ENCODE measurements around the gene TERT.
"Not testable (repeated sequence)": the region's sequence is repeated elsewhere in the genome, so short reads cannot be mapped to it uniquely, and the experiment has no call there.

Gene TERT

DNA sequence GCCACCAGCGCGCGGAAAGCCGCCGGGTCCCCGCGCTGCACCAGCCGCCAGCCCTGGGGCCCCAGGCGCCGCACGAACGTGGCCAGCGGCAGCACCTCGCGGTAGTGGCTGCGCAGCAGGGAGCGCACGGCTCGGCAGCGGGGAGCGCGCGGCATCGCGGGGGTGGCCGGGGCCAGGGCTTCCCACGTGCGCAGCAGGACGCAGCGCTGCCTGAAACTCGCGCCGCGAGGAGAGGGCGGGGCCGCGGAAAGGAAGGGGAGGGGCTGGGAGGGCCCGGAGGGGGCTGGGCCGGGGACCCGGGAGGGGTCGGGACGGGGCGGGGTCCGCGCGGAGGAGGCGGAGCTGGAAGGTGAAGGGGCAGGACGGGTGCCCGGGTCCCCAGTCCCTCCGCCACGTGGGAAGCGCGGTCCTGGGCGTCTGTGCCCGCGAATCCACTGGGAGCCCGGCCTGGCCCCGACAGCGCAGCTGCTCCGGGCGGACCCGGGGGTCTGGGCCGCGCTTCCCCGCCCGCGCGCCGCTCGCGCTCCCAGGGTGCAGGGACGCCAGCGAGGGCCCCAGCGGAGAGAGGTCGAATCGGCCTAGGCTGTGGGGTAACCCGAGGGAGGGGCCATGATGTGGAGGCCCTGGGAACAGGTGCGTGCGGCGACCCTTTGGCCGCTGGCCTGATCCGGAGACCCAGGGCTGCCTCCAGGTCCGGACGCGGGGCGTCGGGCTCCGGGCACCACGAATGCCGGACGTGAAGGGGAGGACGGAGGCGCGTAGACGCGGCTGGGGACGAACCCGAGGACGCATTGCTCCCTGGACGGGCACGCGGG lies at the start of gene TERT:
TERT (minus strand) TSS at position 234 of the 815 bp plus-strand sequence; CDS start at position 155, 79 bp downstream.
- DNase-seq, result no peak

DNA sequence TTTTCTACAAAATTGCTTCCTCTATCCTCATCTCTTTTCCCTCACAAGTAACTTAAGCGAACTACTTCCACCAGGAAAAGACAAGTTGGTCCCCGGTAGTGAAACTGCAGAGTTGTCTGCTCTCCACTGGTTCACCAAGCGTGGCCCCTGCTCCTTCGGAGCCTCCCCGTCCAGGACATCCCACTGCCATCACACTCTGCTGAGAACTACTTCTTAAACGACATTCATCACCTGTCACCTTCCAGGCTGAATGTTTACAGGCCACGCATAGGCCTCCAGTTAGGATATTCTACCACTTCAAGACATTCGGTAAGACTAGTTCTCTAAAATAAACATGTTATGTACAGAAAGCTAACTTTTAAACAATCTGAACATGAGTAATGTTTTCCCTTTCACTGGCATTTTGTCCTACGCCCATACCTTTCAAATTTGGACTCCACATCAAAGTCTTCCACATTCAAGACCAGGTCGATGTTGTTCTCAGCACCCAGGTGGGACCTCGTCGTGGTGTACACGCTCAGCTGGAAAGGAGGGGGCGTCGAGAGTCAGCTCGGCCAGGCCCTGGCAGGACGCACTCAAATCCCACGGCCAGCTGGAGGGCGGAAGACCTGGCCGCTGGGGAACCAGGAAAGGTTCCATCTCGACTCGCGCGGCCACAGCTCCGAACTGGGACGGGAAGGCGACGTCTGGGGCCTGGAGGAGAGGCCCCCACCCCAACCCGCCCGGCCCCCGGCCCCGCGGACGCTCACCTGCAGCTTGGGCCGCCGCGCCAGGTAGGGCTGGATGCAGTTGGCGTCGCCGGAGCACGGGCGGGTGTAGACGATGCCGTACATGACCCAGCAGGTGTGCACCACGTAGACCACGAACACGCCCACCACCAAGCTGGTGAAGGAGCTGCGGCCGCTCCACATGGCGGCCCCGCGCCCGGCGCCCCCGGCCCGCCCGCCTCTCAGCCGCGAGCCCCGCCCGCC lies 49.3 kb upstream of the TERT start:
- peak; percentile 17 for DNase-seq

DNA sequence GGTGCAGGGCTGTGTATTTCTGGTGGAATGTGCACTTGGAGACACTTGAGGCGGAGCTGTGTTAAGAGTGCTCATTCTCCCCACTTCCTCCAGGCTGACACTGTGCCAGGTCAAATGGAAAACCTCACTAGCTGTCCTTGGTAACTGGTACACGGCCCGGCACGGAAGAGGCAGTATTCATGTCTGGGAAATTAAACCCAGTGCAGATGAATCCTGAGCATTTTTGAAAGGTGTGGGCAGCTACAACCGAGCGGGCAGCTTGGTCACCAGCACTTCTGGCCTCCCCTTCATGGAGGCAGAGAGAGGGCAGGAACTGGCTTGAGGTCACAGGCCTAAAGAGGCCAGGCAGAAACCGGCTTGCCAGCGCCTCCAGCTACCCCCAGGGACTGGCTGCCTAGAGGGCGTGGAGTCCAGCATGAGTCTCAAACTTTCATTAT lies 48.5 kb upstream of the TERT start:
- no peak for DNase-seq

DNA sequence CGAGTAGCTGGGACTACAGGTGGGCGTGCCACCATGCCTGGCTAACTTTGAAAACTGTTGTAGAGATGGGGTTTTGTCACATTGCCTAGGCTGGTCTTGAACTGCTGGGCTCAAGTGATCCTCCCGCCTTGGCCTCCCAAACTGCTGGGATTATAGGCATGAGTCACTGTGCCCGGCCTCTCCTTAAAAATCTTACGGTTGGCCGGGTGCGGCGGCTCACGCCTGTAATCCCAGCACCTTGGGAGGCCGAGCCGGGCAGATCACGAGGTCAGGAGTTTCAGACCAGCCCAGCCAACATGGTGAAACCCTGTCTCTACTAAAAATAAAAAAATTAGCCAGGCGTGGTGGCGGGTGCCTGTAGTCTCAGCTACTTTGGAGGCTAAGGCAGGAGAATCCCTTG lies 47.8 kb upstream of the TERT start:
- DNase-seq, result not testable (repeated sequence)

DNA sequence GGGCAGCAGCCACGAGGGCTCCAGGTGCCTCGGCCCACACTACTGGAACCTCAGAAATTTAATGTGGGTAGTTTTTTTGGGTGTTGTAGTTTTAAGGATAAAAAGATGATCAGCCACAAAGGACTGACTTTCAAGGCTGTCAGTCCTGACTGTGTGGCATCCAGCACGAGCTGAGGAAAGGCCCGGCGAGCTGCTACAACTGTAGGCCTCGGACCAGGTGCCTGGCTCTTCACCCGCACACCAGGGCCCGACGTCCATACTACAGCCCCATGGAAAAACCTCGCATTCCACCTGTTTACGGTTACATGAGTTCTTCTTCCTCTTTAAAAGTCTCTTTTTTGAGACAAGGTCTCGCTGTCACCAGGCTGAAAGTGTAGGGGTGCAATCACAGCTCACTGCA lies 47.4 kb upstream of the TERT start:
- no peak for DNase-seq

DNA sequence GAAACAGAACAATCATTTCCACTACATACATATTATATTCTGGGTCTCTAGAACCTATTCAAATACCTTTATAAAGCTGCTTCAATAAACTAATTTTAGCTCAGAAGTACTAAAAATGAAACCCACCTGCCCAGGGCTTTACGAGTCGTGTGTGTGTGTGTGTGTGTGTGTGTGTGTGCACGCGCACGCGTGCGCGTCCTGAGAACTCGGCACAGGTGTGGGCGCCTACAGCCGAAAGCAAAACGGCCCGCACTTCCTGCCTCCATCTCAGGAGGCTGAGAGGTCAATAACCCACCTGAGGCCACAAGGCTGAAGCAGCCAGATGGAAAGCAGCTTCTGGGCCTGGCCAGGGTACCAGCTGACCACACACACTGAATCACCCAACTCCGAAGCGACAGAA lies 47.0 kb upstream of the TERT start:
- no peak for DNase-seq

DNA sequence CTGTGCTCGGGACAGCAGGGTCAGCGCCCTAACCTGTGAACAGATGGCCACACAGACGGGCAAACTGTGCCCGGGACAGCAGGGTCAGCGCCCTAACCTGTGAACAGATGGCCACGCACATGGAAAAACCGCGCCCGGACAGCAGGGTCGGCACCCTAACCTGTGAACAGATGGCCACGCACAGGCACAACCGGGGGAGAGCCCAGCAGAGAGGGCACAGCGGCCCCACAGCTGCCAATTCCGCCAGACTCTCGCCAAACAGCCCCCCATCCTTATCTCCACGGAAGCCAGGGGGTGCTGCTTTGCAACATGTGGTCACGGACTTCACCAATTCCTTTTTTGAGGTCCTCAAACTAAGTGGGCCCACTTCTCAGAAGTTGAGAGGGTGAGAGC lies 44.9 kb upstream of the TERT start:
- not testable (repeated sequence) for DNase-seq

DNA sequence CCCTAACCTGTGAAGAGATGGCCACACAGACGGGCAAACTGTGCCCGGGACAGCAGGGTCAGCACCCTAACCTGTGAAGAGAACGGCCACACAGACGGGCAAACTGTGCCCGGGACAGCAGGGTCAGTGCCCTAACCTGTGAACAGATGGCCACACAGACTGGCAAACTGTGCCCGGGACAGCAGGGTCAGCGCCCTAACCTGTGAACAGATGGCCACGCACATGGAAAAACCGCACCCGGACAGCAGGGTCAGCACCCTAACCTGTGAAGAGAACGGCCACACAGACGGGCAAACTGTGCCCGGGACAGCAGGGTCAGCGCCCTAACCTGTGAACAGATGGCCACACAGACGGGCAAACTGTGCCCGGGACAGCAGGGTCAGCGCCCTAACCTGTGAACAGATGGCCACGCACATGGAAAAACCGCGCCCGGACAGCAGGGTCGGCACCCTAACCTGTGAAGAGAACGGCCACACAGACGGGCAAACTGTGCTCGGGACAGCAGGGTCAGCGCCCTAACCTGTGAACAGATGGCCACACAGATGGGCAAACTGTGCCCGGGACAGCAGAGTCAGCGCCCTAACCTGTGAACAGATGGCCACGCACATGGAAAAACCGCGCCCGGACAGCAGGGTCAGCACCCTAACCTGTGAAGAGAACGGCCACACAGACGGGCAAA lies 44.4 kb upstream of the TERT start:
- DNase-seq, result not testable (repeated sequence)

DNA sequence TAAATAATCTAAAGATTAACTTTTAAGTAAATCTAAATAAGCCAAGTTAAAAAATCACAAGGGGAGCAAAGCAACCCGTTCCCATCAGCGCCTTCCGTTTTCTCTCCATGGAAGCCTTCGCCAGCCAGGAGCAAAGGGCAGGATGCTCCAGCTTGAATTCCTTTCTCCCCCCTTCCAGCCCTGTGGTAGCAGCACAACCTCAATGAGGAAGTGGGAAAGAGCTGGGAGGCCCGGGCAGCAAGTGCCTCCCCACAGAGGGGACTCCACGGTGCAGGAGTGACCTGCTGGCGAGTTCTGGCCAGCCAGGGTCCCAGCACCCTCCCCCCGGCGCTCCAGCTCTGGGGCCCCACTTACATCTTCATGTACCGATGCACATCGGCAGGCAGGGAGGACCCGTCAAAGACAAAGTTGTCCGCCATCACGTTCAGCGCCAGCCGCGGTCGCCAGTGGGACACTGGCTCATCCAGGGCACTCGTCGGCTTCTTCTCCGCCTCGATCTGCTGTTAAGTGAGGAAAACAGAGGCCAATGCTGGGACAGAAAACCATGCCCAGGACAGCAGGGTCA lies 43.7 kb upstream of the TERT start:
- DNase-seq, result no peak

DNA sequence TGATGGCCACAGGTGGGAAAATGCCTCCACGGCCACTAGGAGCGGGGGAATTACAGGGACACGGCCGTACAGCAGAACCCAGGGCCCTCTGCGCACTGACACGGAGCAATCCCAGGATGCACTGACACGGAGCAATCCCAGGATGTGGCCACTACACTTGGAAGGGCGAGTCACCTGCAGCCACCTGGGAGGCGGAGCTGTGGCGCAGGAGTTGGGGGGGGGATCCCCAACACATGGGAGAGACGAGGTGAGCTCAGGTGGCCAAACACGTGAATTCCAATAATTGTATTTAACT lies 43.3 kb upstream of the TERT start:
- no peak for DNase-seq

DNA sequence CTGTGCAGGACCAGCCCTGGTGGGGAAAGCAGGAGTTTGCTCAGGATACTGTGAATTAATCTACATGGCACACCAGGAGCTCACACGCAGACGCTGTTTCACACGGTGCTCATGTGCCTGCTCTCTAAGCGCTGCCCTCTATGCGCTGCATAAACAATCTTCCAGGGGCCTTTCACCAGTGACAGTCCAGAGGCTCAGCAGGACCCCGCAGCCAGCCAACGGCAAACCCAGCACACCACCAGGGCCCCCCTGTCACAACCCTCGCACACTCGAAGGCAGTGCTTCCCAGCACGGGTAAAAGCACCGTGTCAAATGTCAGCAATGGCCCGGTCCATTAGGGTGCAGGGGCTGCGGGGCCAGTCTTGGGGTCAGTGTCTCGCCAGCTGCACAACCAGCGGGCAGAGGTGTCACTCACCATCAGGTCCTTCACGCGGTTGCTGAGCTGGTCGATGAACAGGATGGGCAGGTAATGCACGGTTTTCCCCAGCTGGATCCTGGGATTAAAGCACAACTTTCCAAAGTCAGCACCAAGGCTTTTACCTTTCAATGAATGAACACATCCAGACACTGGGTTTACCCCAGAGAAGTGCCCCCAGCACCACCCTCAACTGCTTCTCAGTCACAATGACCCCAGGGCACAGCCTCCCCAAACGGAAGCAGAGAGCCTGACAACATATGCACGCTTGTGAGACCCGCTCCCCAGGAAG lies 42.8 kb upstream of the TERT start:
- DNase-seq, result no peak

DNA sequence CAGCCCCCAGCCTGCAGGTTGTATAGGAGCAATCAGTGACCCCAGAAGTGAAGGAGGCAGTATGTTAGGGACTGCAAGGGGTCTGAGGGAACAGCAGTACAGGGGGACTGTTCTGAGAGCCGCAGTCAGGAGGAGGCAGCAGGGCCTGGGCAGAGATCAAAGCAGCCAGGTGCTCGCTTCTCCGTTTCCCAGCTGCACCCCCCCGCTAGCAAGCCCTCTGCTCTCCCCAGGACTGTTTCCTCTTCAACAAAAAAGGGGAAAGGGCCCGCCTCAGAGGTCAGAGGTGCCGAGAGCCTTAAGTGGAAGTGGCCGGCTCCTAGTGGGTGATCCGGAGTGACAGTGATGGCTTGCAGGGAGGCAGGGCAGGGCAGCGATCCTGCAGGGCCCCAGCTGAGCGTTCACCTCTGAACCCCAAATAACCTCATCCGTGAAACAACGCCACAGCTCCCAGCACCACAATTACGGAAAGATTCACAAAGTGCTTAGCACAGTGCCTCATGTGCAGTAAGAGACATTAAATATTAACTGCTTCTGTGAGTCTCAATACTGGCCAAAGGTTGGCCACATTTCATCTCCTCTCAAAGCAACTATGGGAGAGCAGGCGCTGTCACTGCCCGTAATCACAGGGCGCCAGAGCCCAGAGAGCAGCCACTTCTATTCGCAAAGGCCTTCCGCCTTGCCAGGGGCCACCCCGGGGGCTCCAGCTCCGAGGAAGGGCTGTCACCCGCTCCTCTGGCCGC lies 42.1 kb upstream of the TERT start:
- DNase-seq, result no peak

DNA sequence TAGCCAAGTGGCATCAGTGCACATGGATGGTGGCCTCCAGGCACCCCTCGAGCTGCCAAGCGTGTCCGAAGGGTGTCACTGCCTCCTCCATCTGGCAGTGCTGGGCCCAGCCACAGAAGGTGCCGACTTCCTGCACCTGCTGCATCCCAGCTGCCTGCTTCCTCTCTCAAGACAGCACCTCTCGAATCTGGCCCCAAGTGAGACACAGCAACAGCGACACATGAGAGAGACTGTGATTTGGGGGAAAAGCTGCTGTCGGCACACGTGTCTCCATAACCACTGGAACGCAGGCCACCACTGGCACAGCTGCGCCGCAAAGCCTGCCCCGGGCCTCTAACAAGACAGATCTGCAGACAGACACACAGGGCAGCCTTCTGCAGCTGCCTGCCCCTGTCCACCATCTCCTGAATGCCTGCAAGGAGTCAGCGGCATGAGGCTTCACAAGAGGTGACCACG lies 41.3 kb upstream of the TERT start:
- DNase-seq, result no peak

DNA sequence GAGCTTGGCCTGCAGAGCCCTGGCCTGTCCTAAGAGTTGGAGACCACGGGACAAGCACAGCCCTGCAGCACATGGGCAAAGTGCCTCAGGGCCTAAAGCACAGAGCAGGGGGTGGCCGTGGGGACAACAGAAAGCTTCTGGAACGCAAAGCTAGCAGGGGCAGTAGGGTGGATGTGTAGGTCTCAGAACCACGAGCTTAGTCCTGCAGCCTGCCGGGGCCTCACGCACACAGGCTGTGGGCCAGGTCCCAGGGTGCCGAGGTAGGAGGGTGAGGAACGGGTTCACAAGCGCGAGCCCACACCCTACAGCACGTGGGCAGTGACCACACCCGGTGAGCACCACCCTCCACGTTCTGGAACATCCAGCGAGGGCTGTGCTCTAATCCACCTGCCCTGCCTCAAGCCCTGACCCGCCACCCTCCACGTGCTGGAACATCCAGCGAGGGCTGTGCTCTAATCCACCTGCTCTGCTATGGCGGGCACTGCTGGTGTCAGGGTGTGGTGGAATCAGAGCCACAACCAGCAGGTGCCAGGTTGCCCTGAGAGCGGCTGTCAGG lies 40.8 kb upstream of the TERT start:
- DNase-seq, result no peak

DNA sequence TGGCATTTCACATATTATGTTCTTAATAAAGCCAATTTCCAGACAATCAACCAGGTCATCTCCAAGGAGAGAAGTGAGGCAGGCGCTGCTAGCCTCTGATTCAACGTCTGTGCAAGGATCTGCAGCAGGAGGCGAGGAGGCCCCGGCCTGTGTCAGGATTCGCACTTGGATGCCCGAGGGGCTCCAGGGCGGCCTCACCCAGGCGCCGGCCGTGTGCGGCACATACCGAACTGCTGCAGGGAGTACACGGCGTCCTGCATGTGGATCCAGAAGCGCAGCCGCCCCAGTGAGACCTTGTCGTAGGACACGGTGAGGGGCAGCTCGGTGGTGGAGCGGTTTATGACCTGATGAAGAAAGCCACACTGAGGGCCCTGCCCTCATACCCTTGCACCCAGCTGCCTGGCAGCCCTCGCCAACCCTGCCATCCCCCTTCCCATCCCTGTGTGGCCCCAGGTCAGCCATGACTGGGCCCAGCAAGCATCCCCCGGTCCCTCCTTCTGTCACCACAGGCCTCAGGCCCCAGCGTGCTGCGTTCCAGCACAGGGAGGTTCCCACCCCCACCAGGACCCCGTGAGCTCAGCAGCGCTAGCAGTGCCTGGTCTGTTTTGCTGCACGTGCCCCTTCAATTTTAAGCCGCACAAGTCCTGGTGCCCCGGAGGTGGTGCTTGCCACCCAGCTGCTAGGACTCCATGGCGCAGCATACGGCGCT lies 40.1 kb upstream of the TERT start:
- no peak for DNase-seq

DNA sequence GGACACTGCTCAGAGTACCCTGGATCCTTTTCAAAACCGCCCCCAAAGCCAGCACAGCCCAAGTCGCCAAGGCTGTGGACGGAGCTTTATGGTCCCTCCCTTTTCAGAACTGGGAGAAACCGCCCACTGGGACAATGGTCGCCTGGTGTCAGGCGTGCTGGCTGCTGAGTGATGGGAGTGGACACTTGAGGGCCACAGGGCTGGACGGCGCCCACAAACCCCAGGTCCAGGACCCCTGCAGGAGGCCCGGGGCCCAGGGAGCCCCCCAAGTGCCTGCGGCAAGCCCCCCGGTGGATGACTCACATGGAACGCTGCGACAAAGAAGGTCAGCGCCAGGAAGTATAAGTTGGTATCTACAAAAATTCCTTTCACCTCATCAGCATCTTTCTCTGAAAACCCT lies 39.1 kb upstream of the TERT start:
- DNase-seq, result no peak

DNA sequence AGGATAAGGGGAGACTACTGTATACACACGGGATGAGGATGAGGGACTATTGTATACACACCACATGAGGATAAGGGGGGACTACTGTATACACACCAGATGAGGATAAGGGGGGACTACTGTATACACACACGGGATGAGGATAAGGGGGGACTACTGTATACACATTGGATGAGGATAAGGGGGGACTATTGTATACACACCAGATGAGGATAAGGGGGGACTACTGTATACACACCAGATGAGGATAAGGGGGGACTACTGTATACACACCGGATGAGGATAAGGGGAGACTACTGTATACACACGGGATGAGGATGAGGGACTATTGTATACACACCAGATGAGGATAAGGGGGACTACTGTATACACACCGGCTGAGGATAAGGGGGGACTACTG lies 38.4 kb upstream of the TERT start:
- not testable (repeated sequence) for DNase-seq

DNA sequence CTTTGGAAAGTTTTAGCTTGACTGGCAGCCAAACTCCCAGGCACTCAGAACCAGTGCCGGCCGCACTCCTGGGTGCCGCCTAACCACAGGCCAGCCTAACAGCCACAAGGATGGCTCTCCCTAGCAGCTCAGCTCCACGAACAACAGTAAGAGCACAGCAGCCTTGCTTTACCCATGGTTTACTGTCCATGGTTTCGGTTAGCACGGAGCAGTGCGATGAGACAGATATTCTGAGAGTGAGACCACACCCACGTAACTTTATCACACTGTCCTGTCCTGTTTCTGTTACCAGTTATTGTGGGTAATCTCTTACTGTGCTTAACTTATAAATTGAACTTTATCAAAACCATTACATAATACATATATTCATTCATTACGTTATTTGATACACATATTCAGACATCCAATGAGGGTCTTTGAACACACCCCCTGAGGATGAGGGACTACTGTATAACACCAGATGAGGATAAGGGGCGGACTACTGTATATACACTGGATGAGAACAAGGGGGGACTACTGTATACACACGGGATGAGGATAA lies 37.7 kb upstream of the TERT start:
- DNase-seq, result no peak

DNA sequence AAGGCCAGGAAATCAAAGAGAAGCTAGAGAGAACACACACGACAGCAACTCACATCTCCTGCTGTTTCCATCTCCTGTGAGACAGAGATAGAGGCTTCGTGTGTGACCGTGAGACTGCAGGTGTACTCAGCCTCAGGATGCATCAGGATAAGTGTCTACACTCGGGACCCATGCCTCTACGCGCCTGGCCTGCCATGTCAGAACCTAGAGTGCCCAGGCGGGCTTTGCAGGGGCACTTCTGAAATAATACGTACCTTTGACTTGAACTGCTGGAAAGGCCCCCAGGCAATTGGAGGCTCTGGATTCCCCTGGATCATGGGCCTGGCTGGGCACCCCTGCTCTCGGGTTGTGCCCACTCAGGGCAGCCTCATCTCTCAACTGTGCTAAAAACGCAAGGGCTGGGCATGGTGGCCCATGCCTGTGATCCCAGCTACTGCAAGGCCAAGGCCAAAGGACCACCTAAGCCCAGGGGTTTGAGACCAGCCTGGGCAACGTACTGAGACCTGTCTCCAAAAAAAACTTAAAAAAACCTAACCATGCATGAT lies 37.1 kb upstream of the TERT start:
- DNase-seq, result no peak

Measured in inflammatory macrophage treated with lipopolysaccharide for 4 hours (primary cell).